ENCODE results near the gene PEPD.

The PEPD gene

GRCh38 chr19:33436360-33437345, 84.9 kb downstream of the PEPD start:
- DNase-seq = no peak

- DNase-seq = no peak
Observed at GRCh38 chr19:33435706-33436359, 85.8 kb downstream of the PEPD start.

GRCh38 chr19:33434886-33435705, 86.5 kb downstream of the PEPD start:
- no peak for DNase-seq

GRCh38 chr19:33434069-33434885, 87.3 kb downstream of the PEPD start:
- DNase-seq = no peak

GRCh38 chr19:33432446-33433170, 89.0 kb downstream of the PEPD start:
- no peak for DNase-seq

- no peak for DNase-seq
Observed at GRCh38 chr19:33432015-33432414, 89.6 kb downstream of the PEPD start.

- peak; percentile 69 for DNase-seq
Observed at GRCh38 chr19:33430674-33431277, 90.8 kb downstream of the PEPD start.

GRCh38 chr19:33429891-33430673, 91.5 kb downstream of the PEPD start:
- DNase-seq = no peak

- DNase-seq = no peak
Observed at GRCh38 chr19:33428627-33429125, 92.9 kb downstream of the PEPD start.

- no peak for DNase-seq
Observed at GRCh38 chr19:33427801-33428626, 93.6 kb downstream of the PEPD start.

- DNase-seq = no peak
Observed at GRCh38 chr19:33426621-33427361, 94.8 kb downstream of the PEPD start.

- DNase-seq = no peak
Observed at GRCh38 chr19:33424181-33424580, 97.4 kb downstream of the PEPD start.

- DNase-seq = no peak
Observed at GRCh38 chr19:33422369-33423180, 99.0 kb downstream of the PEPD start.

- no peak for DNase-seq
Observed at GRCh38 chr19:33421368-33421767, 100.2 kb downstream of the PEPD start.

- DNase-seq = no peak
Observed at GRCh38 chr19:33420821-33421220, 100.8 kb downstream of the PEPD start.

- no peak for DNase-seq
Observed at GRCh38 chr19:33419788-33420130, 101.8 kb downstream of the PEPD start.
